Stomach (tissue), 9 donors: ENCODE results near the gene PPP3R1. TPM values are rescaled to one million over a fixed set of nuclear protein-coding genes. Genes with fewer than 3 reads are reported as not detected.

Experiments used
- DNase-seq, 2 donors: peaks; one replicate each; pipeline versions ENCODE4 v3.0.0 to v3.0.0-alpha.2; 2013 to 2019
- H3K27ac ChIP-seq, 5 donors: fragments of 200-600 bp in 4 of 5; sonication (generic) in 4 of 5; one replicate each; pipeline ENCODE4 v1.5.1; 2013 to 2019; ENCODE audit warnings: mild to moderate bottlenecking in 1 of 5, moderate library complexity in 1 of 5
- H3K27me3 ChIP-seq, 3 donors: fragments of 200-600 bp; sonication (generic); one replicate each; pipeline ENCODE4 v1.5.1; 2017 to 2019; ENCODE audit warnings: mixed run types in 1 of 3
- H3K36me3 ChIP-seq, 4 donors: fragments of 200-600 bp; sonication (generic); 1 replicate in 3 of 4; 2 replicates in 1 of 4; pipeline ENCODE4 v1.5.1; 2016 to 2019
- H3K4me1 ChIP-seq, 4 donors: fragments of 200-600 bp; sonication (generic); one replicate each; pipeline ENCODE4 v1.5.1; 2016 to 2019
- H3K4me3 ChIP-seq, 4 donors: fragments of 200-600 bp; sonication (generic) in 3 of 4; one replicate each; pipeline ENCODE4 v1.5.1; 2016 to 2019; ENCODE audit warnings: mild to moderate bottlenecking in 1 of 4
- H3K9me3 ChIP-seq, 4 donors: fragments of 200-600 bp; sonication (generic); one replicate each; pipeline ENCODE4 v1.5.1; 2016 to 2019
- CTCF ChIP-seq, 7 experiments: fragments of 450-650 bp in 4 of 7; fragments of 200-600 bp in 3 of 7; sonication (generic) in 3 of 7; IDR thresholded peaks; one replicate each; pipeline ENCODE4 v1.5.1; 2016 to 2019; ENCODE audit warnings: antibody characterized with exemption in 7 of 7, control low read depth in 2 of 7, mild to moderate bottlenecking in 1 of 7
- EP300 ChIP-seq: sonication (generic); formaldehyde crosslinking; IDR thresholded peaks from one replicate; pipeline ENCODE4 v1.6.1; 2017; ENCODE audit warnings: antibody characterized with exemption
- POLR2A ChIP-seq, 4 donors: fragments of 450-650 bp; IDR thresholded peaks; one replicate each; pipeline ENCODE4 v1.6.1; 2016; ENCODE audit warnings: antibody characterized with exemption in 4 of 4, control low read depth in 2 of 4, mild to moderate bottlenecking in 1 of 4, moderate library complexity in 1 of 4
- POLR2AphosphoS5 ChIP-seq, 3 donors: sonication (generic); formaldehyde crosslinking; IDR thresholded peaks; one replicate each; pipeline ENCODE4 v1.6.1; 2016; ENCODE audit warnings: antibody characterized with exemption in 3 of 3
- WGBS, 5 donors: extraction: QIAGEN DNeasy Blood & Tissue Kit in 3 of 5; methylation state at CpG; one replicate each; pipeline versions ENCODE4 v1.1.5 to v1.1.7; 2013 to 2018; 5-methylcytosine and 5-hydroxymethylcytosine counted together
- intact Hi-C: fragments of 100-400 bp; cut with DNase I; formaldehyde crosslinking; loops from one replicate; pipeline ENCODE4 v1.15.1; 2023; ENCODE audit warnings: low total_unique reads
- polyA plus RNA-seq, 3 donors: library from polyadenylated mRNA; stranded (reverse); fragments of 200-250 nt; gene quantifications; one replicate each; pipeline ENCODE4 v1.2.3, GENCODE V29; 2013
- total RNA-seq, 5 donors: library from RNA; depleted of rRNA; stranded (reverse); fragments of >200 nt; gene quantifications; one replicate each; pipeline versions ENCODE4 v1.1.0 to v1.2.3, GENCODE V29; 2014 to 2016
- donor health status: healthy with polysubstance abuse.
- donor health status: Bipolar disorder and iron deficiency.
- donor health status: healthy.

PPP3R1 gene
- total and polyA plus RNA-seq, 8 donors, result 1.2 to 65.7 (median 19.8) TPM

DNA sequence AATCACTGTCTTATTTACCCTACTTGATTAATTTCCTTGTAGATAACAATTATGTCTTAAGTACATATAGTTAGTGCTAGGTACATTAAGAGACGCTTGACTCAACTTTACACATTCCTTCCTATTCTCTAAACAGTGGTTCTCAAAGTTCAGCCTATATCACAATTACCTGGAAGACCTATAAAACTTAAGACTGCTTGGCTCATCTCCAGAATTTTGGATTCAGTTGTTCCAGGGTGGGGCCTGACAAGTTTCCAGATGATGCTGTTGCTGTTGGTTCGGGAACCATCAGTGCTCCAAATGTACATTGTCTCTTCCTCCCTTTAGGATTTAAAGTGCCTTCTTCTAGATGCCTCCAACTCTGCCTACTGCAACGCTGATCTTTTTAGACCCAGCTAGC lies 4.0 kb downstream of the PPP3R1 start:
- no peak for TF ChIP-seq EP300
- TF ChIP-seq POLR2AphosphoS5 (IDR thresholded peaks at IDR 0.05), result no peak
- no peak for TF ChIP-seq POLR2A (IDR thresholded peaks at IDR 0.05)
- no peak for TF ChIP-seq CTCF (IDR thresholded peaks at IDR 0.05)
- no peaks in the 10 kb centered on the region for H3K27me3 ChIP-seq
- WGBS, 5 donors, result 38 to 55% (median 47%) methylated on average over 3 of the region's 3 CpGs

GRCh38 chr2:68246396-68246795 lies 5.9 kb downstream of the PPP3R1 start:
- H3K9me3 ChIP-seq, result no peaks in the 10 kb centered on the region
- H3K27ac ChIP-seq, result no peak overlapping the region
- peaks cover 42 to 95% (median 74%) of the 10 kb centered on the region in 4 donors for H3K4me1 ChIP-seq
- no peak for TF ChIP-seq EP300
- TF ChIP-seq POLR2AphosphoS5 (IDR thresholded peaks at IDR 0.05), result no peak
- TF ChIP-seq CTCF (IDR thresholded peaks at IDR 0.05), result no peak
- no peak for TF ChIP-seq POLR2A (IDR thresholded peaks at IDR 0.05)
- no peaks in the 10 kb centered on the region for H3K36me3 ChIP-seq
- 75 to 87% (median 82%) methylated on average over 1 of the region's 1 CpG for WGBS, 5 donors
- DNase-seq, result no peak
- intact Hi-C loops, result loop anchor here (10.0 kb wide), 1 partner anchor 52 kb away; no protein-coding TSS in a partner anchor
- H3K4me3 ChIP-seq, result no peak overlapping the region
- no peaks in the 10 kb centered on the region for H3K27me3 ChIP-seq

More for the DNA sequence above, 4.0 kb downstream of the PPP3R1 start:
- intact Hi-C loops, result loop anchor here (10.0 kb wide), 1 partner anchor 54 kb away; no protein-coding TSS in a partner anchor
- no peak overlapping the region for H3K4me3 ChIP-seq
- DNase-seq, result no peak
- H3K36me3 ChIP-seq, result no peaks in the 10 kb centered on the region
- no peaks in the 10 kb centered on the region for H3K9me3 ChIP-seq
- peaks cover 42 to 77% (median 63%) of the 10 kb centered on the region in 4 donors for H3K4me1 ChIP-seq
- H3K27ac ChIP-seq, result peak overlapping the region in 1 of 5 donors; percentile 4

DNA sequence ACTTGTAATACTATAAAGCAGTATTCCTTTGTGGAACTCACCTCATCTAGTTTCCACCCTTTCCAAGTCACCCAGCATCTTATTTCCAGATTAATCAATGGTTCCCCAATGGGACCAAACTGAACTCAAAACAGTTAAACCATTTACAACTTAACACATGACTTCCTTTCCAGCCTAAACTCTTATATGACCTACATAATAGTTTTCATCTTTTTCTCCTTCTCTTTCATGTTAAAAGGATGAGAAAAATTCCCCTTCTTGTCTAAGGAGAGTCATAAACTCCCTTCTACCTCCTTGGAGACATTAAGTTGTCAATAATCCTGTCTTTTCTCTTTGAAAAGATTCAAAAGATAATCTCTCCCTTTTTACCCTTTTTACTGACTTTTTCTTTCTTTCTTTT lies 6.7 kb downstream of the PPP3R1 start:
- TF ChIP-seq POLR2A (IDR thresholded peaks at IDR 0.05) (no peak), CTCF (IDR thresholded peaks at IDR 0.05) (no peak), EP300 (no peak), POLR2AphosphoS5 (IDR thresholded peaks at IDR 0.05) (no peak)
- Histone ChIP-seq H3K9me3 (no peaks in the 10 kb centered on the region), H3K27ac (no peak overlapping the region), H3K4me3 (no peak overlapping the region), H3K27me3 (no peaks in the 10 kb centered on the region), H3K36me3 (no peaks in the 10 kb centered on the region), H3K4me1 (peaks cover 42 to 100% (median 77%) of the 10 kb centered on the region in 4 donors)
- no peak for DNase-seq
- intact Hi-C loops, result loop anchor here (10.0 kb wide), 1 partner anchor 51 kb away; no protein-coding TSS in a partner anchor

GRCh38 chr2:68245066-68245465 lies 7.3 kb downstream of the PPP3R1 start:
- TF ChIP-seq CTCF (IDR thresholded peaks at IDR 0.05), result no peak
- no peaks in the 10 kb centered on the region for H3K27me3 ChIP-seq
- no peaks in the 10 kb centered on the region for H3K36me3 ChIP-seq
- H3K9me3 ChIP-seq, result no peaks in the 10 kb centered on the region
- 91 to 99% (median 93%) methylated on average over 4 of the region's 4 CpGs for WGBS, 5 donors
- H3K27ac ChIP-seq, result no peak overlapping the region
- H3K4me3 ChIP-seq, result no peak overlapping the region
- peaks cover 41 to 100% (median 77%) of the 10 kb centered on the region in 4 donors for H3K4me1 ChIP-seq
- no peak for DNase-seq
- intact Hi-C loops, result loop anchor here (10.0 kb wide), 1 partner anchor 50 kb away; no protein-coding TSS in a partner anchor
